GM21360 (cell line): ENCODE results near the gene TRAF1.

ENCODE experiments used
- ATAC-seq: cut with Tn5 transposase; IDR thresholded peaks from one replicate; pipeline ENCODE4 v1.9.1; 2021; ENCODE audit warnings: mild to moderate bottlenecking, moderate library complexity; ENCODE audit not compliant: unreplicated experiment

Gene TRAF1

DNA sequence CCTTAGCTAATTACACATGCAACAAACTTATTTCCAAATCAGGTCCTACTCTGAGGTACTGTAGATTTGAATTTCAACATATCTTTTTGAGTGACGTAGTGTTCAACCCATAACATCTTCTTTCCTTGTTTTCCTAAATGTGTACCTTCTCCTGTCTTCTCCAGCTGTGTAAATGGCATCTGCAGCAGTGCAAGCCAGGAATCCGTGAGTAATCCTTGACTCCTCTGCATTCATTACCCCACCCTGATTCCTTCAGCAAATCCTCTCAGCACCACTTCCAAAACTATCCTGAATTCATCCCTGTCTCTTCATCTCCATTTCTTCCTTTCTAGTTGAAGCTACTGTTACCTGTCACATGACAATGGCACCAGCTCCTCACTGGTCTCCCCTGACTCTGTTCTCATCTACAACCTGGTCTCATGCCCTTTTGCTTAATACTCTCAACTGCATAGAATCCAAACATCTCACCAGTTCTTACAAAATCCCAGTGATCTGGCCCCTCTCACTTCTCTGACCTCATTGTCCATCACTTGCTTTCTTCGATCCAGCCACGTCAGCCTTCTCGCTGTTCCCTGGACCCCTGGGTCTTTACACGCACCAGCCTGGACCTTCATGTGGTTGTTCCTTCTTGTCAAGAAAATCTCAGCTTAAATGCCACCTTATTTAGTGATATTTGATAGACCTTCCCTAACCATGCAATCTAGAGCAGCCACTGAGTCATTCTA is 14.6 kb upstream of the TRAF1 start:
- no peak for ATAC-seq

DNA sequence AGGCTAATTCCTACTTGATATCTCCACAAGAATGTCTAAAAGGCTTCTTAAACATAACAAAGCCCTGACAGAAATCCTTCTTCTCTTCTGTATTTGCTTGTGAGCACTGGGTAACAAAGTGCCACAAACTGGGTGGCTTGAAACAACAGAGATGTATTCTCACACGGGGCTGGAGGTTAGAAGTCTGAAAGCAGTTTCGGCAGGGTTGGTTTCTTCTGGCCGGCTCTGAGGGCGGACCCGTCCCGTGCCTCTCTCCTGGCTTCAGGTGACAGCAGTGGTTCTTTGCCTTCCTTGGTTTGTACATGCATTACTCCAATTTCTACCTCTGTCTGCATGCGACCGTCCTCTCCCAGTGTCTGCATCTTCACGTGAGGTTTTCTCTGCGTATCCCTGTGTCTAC is 14.0 kb upstream of the TRAF1 start:
- no peak for ATAC-seq

DNA sequence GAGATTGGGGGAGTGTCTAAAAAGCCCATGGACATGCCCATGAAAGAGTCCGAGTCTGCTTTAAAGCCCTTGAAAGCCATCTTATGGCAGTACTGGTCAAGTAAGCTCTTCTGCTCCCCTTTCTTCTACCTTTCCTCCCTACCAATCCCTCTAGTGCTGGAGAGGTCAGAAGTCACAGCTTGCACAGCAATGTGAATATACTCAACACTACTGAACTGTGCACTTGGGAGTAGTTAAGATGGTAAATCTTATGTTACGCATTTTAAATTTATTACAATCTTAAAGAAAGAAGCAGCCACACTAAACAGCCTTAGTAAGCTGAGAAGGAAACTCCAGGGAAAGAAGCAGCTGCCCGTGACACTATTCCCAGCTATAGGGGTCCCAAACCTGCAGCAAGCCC is 12.3 kb upstream of the TRAF1 start:
- ATAC-seq: no peak

DNA sequence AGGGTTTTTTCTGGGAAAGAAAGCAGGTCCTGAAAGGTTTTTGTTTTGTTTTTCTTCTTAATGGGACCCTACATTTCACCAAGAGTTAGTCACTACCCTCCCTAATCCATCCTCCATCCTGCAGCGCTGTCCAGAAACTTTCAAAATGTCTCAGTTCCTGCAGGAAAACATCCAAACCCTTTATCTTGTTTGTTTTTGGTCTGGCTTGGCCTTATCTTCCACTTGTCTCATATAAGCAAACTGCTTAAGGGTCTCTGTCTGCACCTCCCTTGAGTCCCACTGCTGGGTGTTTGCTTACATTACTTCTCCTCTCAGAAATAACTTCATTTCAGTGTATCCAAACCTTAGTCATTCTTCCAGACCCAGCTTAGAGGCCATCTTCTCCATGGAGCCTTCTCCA is 11.0 kb upstream of the TRAF1 start:
- ATAC-seq: no peak

DNA sequence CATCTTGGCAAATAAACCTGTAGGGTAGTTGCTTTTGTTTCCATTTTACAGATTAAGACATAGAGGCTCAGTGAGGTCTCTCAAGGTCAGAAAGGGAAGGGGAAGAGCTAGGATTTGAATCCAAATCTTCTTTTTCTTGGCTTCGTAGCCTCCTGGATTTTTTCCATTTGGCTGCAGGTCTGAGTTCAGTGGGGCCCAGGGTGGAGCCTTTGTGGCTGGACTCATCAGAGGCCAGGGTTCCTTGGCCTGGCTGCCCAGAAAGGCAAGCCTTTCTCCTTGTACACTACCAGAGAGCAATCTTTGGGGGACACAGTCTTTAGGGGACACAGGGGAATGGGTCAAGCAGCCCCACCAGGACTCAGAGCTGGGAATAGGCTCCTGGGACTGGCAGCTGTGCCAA is 10.5 kb upstream of the TRAF1 start:
- ATAC-seq: no peak

DNA sequence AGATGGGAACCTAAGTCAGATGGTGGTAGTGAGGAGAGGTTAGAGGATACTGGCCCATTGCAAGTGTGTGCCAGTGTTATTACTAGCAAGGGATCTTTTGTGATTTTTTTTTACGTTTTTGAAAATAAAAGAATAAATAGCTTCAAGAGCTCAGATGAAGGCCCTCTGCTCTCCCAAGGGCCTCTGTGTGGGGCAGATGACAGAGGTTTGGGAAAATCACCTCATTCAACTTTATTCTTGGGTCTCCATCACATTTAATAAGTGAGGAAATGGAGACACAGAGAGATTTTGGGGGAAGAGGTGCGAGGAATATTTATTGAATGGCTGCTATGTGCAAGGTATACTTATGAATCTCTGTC is 10.1 kb upstream of the TRAF1 start:
- ATAC-seq: no peak

DNA sequence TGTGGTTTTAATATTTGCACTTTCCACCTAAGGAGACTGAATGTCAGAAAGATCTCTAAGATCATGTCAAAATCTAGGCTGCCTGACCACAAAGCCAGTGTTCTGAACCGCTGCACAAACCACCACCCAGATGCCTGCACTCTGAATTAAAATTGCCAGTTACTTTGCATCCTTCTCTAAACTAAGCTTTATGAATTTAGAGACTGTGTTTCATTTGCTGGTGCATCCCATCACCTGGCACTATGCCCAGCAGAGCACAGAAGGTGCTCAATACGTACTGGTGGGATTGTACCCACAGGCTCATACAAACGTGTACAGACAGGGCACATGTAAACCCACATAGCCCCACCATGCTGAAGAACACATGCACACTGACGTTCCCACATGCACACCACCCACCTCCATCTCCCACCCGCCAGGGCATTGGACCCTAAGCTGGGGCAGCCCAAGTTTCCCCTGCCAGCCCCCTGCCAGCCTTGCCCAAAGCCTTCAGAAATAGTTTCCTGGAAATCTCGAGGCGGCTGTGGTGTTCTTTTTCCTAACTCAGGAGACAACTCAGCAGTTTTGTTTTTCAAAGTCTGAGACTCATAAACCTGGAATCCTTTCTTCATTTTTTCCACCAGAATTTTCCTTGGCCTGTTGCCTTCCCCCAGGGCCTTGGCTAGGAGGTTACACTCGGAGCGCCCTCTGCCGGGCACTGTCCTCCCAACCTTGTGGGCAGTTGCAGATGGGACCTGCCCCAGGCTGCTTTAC is 9.6 kb upstream of the TRAF1 start:
- peak; percentile 35 for ATAC-seq

DNA sequence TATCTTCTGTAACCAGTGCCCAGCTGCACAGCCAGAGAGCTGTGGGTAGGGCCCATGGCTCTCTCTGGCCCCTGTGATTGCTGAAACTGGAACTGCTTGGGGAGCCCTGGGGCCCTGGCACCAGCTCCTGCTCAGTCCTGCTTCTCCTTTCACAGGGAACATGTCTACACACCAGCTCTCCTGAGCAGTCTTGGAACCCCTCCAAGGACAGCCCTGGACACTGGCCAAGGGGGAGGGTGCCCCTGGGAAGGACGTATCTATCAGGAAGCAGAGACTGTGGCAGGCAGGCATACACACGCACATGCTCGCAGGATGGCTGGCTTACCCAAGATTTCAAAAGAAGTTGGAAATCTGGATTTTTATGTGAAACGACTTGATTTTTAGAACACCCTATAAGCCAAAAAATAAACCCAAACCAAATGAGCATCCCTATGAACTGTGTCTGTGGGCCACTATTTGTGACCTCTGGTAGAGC is 8.8 kb upstream of the TRAF1 start:
- ATAC-seq: no peak

DNA sequence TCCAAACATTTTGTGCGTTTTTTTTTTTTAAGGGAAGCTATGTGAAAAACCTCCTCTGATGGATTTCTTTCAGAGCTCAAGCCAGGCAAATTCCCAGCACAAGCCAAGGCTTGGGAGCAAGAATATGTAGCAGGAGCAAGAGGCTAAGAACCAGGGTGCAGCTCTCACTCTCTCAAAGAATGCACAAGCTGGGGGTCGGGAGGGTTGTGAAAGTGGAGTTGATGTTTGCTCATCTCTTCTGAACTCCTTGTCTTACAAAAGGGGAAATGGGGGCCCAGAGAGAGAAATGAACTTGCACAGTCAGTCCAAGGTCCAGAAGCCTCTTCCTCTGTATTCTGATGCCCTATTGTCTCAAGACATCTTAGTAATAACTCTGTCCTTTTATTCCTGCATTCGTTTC is 7.7 kb upstream of the TRAF1 start:
- ATAC-seq: no peak

DNA sequence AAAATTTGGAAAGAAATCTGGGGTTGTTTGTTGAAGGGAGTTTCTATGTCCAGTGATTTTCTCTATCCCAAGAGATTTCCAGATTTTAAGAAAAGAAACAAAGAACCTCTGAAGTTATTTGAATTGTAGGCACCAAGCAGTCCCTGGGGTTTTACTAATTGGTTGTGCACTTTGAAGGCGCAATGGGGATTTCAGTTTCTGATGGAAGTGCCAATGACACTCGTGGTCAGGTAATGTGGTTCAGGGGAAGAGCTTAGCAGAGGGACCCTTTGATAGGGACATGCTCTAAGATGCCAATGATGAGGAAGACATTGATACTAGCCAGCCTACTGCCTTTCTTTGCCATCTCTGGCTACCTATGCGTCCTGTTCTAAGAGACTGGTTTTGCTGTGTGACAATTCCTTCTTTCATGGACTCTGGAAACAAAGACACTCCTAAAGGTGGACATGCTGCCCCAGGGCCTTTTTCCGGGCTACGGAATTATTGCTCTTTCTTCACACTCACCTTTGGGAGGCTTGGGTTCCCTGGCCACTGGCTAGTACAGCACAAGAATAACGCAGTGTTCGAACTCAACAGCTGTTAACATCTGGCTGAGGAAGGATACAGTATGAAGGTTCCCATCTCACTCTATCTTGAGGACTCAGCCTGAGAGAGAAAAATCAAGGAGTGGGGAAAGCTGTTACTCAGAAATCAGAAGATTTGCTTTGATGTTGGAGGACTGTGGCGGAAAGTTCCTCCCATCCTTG is 6.9 kb upstream of the TRAF1 start:
- no peak for ATAC-seq

DNA sequence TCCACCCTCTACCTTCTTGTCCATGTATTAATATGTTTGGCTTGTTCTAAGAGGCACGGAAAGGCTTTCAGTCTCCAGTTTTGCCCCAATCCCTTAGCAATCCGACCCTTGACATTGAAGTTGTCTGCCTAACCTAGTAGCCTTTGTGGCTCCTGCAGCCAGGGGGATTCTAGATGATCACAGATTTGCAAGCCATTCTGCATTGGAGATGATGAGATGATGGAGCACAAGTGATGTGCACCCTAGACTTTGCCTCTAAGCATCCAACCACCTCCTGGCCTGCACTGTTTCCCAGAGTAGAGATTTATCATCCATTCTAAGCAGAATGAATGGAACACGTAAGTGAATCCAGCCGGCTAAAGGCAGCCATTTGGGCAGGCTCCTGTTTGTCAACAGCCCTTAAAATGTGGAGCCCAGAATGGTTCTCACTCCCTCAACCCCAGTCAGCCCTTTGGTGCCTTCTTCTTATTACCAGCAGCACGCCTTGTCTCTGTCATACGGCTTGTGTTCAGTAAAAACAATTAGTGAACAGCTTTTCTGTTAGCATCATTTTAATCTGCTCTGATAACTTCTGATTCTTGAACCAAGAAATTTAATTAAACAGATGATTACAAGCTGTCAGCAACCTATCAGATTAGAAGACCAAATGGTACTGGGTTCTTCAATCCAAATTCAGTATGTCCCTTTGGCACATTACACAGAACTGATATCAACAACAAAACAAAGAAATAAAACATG is 5.7 kb upstream of the TRAF1 start:
- no peak for ATAC-seq

DNA sequence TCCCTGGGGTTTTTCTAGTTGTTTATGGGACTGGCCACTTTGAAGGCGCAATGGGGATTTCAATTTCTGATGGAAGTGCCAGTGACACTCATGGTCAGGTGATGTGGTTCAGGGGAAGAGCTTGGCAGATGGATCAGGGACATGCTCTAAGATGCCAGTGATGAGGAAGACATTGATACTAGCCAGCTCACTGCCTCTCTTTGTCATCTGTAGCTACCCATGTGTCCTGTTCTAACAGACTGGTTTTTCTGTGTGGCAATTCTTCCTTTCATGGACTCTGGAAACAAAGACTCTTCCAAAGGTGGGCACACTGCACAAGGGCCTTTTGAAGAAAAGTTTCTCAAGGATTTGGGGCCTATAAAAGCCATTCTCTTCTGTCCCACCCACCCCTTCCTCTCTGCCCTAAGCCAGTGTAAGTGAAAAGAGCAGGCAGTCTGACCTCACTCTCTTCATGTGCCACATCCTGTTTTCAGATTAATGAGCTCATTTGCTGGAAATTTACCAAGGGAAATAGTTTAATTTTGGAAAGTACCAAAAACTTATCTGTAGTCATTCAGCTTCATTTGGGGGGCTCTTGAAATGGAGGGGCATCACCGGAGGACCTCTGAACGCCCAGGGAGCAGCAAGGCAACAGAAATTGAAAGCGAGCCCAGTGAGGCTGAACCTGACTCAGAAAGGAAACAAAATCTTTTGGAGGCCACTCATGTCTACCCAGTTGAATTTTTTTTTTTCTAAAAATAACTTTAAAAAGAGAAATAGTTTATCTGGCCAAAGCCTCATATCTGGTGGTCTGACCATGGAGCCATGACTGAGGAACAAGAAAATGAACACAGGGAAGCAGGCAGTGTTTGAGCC is 4.9 kb upstream of the TRAF1 start:
- ATAC-seq: peak; percentile 42

DNA sequence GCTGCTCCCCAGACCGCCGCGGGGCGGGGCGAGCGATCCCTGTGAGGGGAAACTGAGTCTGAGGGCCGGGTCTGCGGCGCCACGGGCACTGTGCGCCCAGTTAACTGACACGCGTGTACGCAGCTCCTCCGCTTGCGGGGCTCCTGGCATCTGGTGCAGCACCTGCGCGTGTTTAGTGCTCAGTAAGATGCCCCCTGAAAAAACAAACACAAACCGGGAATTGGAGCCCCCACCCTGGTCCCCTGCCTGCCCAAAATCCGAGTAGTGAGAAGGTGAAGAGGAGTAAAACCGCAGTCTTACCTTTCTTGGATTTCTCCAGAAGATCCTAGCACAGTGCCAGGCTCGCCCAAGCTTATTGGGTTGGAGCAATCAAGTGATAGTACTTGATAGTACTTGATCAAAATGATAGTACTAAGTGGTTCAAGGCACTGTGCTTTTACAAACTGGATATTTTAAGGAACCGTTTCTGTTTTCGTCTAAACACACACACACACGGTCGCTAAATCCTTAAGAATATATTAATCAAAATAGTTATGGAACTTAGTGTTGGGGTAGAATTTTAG is 2.7 kb upstream of the TRAF1 start:
- no peak for ATAC-seq

DNA sequence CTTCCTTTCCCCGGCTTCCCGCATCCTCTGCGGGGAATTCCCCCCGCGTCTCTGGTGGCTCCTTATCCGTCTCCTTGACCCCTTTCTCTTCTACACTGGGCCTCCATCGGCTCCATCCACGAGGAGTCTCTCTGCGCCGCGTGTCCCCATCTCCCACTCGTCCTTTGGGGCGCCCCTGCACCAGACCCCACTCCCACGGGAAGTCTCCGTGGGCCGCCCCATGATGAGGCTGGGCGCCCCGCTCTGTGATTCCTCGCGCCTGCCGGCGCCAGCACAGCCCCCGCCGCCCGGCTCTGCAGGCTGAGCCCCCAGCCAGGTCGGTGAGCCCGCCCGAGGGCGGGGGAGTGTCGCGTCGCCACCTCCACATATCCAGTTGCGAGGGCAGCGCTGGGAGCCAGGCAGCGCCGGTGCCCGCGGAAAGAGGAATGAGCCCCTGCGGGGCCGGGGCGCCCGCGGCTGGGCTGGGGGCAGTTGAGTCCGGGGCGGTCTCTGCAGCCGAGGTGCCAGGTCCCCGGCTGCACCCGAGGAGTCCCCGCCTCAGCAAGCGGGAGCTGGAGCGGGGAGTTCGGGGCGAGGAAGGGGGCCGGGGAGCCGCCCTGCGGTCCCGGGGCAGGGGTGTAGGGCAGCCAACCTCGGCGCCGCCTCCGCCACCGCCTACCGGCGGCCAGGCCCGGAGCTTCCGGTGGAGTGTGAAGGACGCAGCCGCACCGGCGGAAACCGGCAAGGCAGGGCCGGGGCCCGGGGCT is 2.1 kb upstream of the TRAF1 start:
- peak; percentile 26 for ATAC-seq

DNA sequence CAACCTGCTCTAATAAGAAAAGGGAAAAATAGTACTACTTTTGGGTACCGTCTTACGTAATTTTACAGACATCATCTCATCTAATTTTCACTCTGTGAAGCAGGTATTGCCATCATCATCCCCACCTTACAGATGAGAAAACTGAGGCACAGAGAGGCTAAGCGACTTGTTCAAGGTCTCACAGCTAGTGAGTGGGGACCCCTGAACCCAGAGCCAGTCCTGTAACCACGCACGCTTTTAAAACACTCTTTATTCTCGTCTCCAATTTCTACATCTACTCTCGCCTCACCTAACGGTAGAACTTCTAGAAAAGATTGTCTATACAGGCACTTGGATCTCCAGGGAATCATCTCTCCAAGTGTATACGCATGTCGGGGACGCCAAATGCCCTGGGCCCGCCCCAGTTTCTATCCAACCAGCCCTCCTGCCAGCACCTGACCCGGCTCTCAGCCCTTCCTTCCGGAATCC is 1.5 kb upstream of the TRAF1 start:
- ATAC-seq: no peak

DNA sequence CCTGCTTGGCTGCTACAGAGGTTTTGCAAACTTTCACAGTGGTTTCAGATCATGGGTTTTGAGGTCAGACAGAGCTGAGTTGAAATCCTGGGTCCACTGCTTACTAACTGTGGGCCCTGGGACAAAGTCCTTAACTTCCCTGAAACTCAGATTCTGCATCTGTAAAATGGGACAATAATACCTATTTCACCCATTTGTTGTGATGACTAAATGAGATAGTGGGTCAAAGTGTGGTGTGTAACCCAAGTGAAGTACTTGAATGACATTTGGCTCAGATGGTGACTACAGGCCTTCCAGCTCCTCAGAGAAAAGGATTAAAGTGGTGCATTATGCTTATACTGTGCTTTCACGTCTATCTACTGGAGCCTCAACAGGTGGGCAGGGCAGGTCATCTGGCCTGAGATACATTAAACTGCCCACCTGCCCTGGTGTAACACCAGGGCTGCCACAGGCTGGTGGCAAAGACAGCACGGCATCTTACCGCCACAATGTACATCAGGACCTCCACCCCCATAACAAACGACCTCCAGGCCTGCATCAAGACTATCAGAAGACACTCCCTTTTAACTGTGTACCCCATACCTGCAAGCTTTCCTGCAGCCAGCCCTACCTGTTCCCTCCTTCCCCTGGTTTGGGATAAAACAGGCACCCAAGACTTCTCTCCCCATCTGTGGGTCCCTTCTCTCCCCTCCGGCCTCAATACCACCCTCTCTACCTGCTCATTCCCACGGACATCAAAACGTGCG is 846 bp upstream of the TRAF1 start:
- ATAC-seq: no peak

DNA sequence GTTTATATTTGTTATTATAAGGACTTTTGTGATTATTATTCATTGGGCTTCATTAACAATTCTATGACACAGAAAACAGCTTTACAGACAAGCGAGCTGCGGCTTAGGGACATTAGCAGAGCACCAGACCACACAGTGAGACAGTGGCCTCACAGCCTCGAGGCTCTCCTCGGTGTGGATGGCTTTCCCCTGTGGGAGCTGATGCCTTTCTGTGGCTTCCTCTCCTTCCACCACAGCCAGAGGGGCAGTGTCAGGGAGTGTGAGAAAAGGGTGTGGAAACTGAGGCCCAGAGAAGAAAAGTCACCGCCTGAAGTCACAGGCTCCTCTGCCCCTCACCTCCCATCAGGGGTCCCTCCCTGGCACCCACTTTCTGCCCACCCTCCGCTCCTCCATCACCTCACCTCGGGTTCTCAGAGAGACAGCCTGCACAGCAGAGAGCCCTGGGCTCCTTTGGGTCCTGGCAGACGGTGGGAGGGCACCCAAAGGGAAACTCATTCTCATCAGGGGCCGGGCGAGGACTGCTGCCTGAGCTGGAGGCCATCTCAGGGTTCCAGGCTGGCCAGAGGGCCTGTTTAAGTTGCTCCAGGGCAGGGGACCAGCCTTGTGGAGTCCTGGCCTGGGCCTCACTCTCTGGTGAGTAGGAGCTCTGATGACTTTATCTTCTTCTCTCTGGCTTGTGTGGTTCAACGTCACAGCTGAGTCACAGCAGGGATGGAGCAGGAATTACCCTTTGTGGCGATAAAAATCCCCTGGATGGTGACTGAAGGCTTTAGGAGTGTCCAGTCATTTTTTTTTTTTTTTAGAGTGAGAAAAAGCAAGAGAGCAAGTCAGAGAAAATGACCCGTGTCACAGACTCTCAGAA is 830 bp downstream of the TRAF1 start:
- ATAC-seq: peak; percentile 33
